GM19397 (cell line): ENCODE measurements around the gene GOPC.
"Not testable (repeated sequence)": the region's sequence is repeated elsewhere in the genome, so short reads cannot be mapped to it uniquely, and the experiment has no call there.

Experiments used
- ATAC-seq: cut with Tn5 transposase; IDR thresholded peaks from one replicate; pipeline ENCODE4 v1.9.1; 2021; ENCODE audit warnings: mild to moderate bottlenecking, moderate library complexity; ENCODE audit not compliant: unreplicated experiment

The GOPC gene

DNA sequence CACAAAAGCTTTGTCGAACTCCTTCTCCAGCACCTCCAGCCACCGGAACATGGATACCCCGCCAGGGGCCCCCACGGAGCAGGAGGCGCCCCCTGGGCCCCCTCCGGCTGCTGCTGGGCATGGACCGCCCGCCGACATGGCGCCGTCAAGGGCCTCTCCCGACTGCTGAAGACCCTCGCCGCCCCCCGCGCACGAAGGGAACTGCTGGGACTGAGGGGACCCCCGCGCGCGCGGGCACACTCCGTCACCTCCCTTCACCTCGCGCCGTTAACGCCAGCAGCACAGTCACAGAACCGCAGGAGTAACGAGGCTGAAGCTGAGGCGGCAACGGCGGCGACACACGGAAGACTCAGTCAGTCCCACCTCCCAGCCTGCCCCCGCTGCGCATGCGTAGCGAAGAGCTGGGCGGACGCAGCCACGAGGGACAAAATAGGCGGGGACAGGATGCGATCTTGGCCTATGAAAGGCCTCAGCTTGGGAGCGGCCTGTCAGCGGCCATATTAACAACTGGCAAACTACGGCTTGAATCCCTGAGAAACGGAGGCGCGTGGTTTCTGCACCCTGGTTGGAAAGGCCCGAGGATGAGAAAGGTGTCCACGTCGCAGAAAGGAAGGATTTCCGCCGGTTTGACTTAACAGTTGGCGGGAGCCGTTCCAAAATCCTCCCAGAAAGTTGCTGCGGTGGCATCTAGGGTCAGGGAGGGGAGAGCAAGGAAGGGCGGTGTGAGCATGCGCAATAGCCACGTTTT, at the start of gene GOPC:
Gene GOPC (minus strand): TSS at position 361 of the 748 bp plus-strand sequence. CDS start 223 bp downstream, at position 138.
- peak; percentile 94 for ATAC-seq

- ATAC-seq, result not testable (repeated sequence)
Observed at GRCh38 chr6:117651984-117652383, 49.7 kb upstream of the GOPC start.

DNA sequence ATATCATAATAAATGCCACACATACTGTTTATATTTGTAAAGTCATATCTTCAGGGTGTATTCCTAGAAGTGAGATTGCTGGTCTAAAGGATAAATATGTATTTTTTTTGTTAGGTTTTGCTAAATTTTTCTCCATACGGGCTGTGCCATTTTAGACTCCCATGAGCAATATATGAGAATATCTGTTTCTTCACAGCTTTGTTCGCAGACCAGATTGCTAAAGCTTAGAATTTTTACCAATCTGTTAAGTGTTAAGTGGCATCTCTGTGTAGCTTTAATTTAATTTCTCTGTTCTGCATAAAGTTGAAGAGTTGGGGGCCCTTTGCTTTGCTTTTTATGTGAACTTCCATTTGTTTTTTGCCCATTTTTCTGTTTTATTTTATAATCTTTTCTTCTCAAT, 40.7 kb upstream of the GOPC start:
- ATAC-seq, result no peak

GRCh38 chr6:117637770-117638169, 35.5 kb upstream of the GOPC start:
- no peak for ATAC-seq

GRCh38 chr6:117629119-117629660, 26.9 kb upstream of the GOPC start:
- ATAC-seq, result no peak

GRCh38 chr6:117627533-117627932, 25.2 kb upstream of the GOPC start:
- no peak for ATAC-seq

GRCh38 chr6:117624869-117625481, 22.7 kb upstream of the GOPC start:
- no peak for ATAC-seq

- ATAC-seq, result no peak
Observed at GRCh38 chr6:117619178-117619577, 16.9 kb upstream of the GOPC start.

- ATAC-seq, result no peak
Observed at GRCh38 chr6:117617210-117618035, 15.1 kb upstream of the GOPC start.

DNA sequence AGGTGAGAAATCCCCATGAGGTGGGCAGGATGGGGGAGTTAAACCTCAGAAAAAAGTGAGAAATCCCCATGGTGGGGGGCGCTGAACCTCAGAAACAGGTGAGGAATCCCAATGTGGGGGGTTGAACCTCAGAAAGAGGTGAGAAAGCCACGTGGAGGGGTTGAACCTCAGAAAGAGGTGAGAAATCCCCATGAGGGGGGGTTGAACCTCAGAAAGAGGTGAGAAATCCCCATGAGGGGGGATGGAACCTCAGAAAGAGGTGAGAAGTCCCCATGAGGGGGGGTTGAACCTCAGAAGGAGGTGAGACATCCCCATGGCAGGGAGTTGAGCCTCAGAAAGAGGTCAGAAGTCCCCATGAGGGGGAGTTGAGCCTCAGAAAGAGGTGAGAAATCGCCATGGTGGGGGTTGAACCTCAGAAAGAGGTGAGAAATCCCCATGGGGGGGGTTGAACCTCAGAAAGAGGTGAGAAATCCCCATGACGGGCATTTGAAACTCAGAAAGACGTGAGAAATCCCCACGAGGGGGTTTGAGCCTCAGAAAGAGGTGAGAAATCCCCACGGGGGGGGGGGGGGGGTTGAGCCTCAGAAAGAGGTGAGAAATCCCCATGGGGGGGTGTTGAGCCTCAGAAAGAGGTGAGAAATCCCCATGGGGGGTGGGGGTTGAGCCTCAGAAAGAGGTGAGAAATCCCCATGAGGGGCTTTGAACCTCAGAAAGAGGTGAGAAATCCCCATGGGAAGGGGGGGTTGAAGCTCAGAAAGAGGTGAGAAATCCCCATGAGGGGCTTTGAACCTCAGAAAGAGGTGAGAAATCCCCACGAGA, 14.3 kb upstream of the GOPC start:
- ATAC-seq, result no peak

DNA sequence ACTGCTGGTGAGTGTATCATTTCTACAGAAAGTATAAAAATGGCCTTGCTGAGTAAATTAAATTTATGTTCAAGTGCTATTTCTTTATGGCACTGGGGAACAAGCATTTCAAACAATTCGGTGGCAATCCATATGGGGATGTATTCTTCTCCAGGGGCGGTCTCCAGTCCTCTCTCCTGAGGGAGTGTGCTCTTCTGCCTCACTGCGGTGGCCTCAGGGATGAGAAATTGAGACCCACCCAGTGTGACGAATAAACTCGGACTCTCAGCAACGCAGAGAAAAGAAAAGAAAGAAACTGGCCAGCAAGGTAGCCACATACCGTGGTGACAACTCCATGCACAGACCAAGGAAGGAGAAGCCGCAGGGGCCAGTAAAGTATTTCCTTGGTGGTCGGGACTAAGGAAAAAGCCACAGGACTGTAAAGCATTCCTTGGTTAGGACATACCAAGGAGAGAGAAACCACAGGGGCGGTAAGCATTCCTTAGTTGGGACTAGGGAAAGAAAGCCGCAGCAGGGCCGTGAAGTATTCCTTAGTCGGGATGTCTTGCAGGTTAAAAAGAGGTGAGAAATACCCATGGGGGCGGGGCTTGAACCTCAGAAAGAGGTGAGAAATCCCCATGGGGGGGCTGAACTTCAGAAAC, 13.6 kb upstream of the GOPC start:
- ATAC-seq, result no peak

DNA sequence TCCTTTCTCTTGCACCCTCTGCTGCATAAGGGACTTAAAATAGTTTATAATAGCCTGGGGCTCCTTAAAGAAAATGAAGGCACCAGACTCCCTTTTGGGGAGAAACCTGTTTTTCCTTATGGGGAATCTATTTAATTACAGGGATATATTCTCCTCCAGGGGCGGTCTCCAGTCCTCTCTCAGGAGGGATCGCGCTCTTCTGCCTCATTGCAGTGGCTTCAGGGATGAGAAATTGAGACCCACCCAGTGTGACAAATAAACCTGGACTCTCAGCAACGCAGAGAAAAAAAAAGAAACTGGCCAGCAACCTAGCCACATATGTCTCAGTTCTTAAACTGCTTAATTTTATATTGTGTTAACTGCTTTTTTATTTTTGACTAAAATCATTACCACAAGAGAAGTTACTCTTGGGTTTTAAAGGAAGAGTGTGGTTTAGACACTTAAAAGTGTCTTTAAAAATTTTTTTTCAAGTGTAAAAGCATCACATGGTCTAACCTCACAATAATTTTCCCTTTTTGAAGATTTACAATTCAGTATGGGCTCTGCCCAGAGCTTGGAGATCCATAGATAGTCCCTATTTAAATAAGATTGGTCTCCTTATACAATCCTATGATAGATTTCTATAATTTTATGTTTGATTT, 11.7 kb upstream of the GOPC start:
- ATAC-seq, result no peak

- no peak for ATAC-seq
Observed at GRCh38 chr6:117607511-117607910, 5.2 kb upstream of the GOPC start.

DNA sequence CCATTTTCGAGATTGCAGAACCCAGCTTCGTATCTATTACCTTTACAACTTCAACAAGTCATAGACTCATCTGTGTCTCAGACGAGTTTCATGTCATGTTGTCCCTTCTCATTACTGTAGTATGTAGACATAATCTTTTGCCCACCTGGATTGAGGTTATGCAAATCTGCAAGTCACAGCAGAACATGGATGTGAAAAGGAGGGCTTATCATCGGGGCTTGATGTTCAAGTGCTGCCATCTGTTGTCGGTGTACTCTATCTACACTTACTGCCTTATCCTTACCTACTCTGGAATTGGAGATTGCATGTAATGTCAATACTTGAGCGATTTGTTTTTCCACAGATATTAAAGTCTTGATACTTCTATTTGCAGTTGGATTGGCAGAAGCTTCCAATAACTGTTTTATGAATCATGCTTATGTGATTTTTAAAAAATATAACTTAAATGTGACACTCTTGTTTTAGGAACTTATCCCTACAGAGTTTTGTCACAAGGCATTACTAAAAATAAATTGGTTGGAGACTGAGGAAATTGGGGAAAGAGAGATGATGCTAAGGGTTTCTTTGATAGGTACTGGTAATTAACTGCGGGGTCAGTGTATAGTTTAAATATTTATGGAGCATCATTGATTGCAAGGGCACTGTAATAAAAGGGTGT, 3.0 kb upstream of the GOPC start:
- peak; percentile 38 for ATAC-seq

- no peak for ATAC-seq
Observed at GRCh38 chr6:117603821-117604220, 1.5 kb upstream of the GOPC start.

DNA sequence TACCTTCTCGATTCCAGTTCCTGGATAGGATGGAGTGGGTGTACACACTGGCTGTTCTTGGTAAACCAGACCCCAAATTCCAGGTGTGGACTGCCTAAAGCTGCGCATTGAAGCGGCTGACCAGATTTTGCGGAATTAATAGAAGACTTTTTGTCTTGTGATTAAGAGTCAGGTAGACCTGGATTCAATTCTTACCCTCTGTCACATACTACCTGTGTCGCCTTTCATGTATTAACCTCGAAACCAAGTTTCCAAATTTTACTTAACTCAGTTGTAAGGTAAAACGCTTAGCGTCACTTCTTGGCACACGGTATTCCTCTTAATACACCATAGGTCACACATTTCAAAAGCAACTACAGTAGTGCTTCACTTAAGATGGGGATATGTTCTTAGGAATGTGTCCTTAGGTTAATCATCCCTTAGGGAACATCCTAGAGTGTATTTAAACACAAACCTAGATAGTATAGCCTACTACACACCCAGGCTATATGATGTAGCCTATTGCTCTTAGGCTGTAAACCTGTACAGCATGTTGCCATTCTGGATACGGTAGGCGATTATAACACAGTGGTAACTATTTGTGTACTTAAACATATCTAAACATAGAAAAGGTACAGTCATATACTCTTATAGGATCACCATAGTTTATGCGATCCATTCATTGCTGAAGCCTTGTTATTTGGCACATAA, 733 bp upstream of the GOPC start:
- no peak for ATAC-seq

- peak; percentile 15 for ATAC-seq
Observed at GRCh38 chr6:117601811-117602150, 530 bp downstream of the GOPC start.

DNA sequence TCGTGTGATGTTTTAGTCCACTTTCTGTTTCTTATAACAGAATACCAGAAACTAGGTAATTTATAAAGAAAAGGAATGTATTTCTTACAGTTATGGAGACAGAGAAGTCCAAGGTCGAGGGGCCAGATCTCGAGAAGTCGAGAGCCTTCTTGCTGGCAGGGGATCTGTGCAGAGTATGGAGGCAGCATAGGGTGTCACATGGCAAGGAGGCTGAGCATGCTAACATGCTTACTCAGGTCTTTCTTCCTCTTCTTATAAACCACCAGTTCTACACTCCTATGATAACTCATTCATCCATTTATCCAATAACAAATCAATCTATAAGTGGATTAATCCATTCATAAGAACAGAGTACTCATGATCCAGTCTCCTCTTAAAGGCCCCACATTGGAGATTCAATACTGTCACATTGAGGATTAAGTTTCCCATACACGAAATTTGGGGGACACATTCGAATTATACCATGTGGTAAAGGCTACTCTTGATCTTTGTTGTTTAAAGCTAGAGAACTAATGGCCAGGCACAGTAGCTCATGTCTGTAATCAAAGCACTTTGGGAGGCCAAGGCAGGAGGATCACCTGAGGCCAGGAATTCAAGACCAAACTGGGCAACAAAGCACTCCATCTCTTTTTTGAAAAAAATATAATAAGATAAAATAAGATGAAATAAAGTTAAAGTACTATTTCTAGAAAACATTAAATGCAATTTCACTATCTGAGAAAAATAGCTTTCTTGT, 2.1 kb downstream of the GOPC start:
- ATAC-seq, result no peak
